Esophagus squamous epithelium (tissue), 4 donors: ENCODE results near the gene BUB1.

ENCODE experiments used
- POLR2A ChIP-seq, 4 donors: fragments of 450-650 bp; IDR thresholded peaks; one replicate each; pipeline ENCODE4 v1.6.1; 2017; ENCODE audit warnings: antibody characterized with exemption in 4 of 4, mild to moderate bottlenecking in 4 of 4, moderate library complexity in 3 of 4
- TF ChIP-seq, protein P1 (sequence below), 6 experiments: fragments of 450-650 bp in 4 of 6; fragments of 200-600 bp in 2 of 6; sonication (generic) in 2 of 6; IDR thresholded peaks; one replicate each; pipeline ENCODE4 v1.5.1; 2016 to 2019; ENCODE audit warnings: antibody characterized with exemption in 6 of 6, mild to moderate bottlenecking in 4 of 6, moderate library complexity in 4 of 6

GRCh38 chr2:110679337-110679707, 1.5 kb upstream of the BUB1 start:
- TF ChIP-seq, protein P1, sequence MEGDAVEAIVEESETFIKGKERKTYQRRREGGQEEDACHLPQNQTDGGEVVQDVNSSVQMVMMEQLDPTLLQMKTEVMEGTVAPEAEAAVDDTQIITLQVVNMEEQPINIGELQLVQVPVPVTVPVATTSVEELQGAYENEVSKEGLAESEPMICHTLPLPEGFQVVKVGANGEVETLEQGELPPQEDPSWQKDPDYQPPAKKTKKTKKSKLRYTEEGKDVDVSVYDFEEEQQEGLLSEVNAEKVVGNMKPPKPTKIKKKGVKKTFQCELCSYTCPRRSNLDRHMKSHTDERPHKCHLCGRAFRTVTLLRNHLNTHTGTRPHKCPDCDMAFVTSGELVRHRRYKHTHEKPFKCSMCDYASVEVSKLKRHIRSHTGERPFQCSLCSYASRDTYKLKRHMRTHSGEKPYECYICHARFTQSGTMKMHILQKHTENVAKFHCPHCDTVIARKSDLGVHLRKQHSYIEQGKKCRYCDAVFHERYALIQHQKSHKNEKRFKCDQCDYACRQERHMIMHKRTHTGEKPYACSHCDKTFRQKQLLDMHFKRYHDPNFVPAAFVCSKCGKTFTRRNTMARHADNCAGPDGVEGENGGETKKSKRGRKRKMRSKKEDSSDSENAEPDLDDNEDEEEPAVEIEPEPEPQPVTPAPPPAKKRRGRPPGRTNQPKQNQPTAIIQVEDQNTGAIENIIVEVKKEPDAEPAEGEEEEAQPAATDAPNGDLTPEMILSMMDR (IDR thresholded peaks at IDR 0.05) = no peak
- no peak for TF ChIP-seq POLR2A (IDR thresholded peaks at IDR 0.05)
